Kidney (tissue), 14 donors: Measurements from ENCODE around the gene SEZ6L. TPM values are rescaled to one million over a fixed set of nuclear protein-coding genes. Genes with fewer than 3 reads are reported as not detected.

ENCODE experiments used
- DNase-seq, 5 donors: peaks; one replicate each; pipeline ENCODE4 v3.0.0-alpha.2; 2013 to 2020
- FAIRE-seq: peaks from 2 replicates; lab custom pipeline; 2012; peaks lifted over from hg19 to GRCh38; lab: Jason Lieb, UNC
- H3K27ac ChIP-seq, 2 donors: one replicate each; pipeline ENCODE4 v1.7.0; 2013; ENCODE audit warnings: low read depth in 2 of 2, low read length in 2 of 2, inconsistent platforms in 1 of 2
- H3K27me3 ChIP-seq: one replicate; pipeline ENCODE4 v1.7.1; 2013; ENCODE audit warnings: low read length, inconsistent platforms; ENCODE audit not compliant: control insufficient read depth, insufficient read depth
- H3K36me3 ChIP-seq, 3 donors: one replicate each; pipeline versions ENCODE4 v1.7.0 to v1.7.1; 2013; ENCODE audit warnings: low read length in 3 of 3, control low read depth in 1 of 3, inconsistent platforms in 1 of 3; ENCODE audit not compliant: insufficient read depth in 3 of 3, control insufficient read depth in 2 of 3
- H3K4me1 ChIP-seq, 3 donors: one replicate each; pipeline versions ENCODE4 v1.7.0 to v1.7.1; 2013; ENCODE audit warnings: low read length in 3 of 3, inconsistent platforms in 1 of 3, low read depth in 1 of 3; ENCODE audit not compliant: control insufficient read depth in 2 of 3, insufficient read depth in 2 of 3
- H3K4me3 ChIP-seq, 3 donors: one replicate each; pipeline versions ENCODE4 v1.7.0 to v1.8.1; 2013; ENCODE audit warnings: low read length in 3 of 3, control low read depth in 1 of 3, inconsistent platforms in 1 of 3
- H3K9ac ChIP-seq, 3 donors: one replicate each; pipeline versions ENCODE4 v1.7.0 to v1.7.1; 2013; ENCODE audit warnings: low read length in 3 of 3, control low read depth in 1 of 3, inconsistent platforms in 1 of 3
- H3K9me3 ChIP-seq, 3 donors: one replicate each; pipeline versions ENCODE4 v1.7.0 to v1.7.1; 2013; ENCODE audit warnings: low read length in 3 of 3, control low read depth in 1 of 3, inconsistent platforms in 1 of 3; ENCODE audit not compliant: control insufficient read depth in 2 of 3, insufficient read depth in 1 of 3
- CTCF ChIP-seq: IDR thresholded peaks from 3 replicates; pipeline ENCODE4 v1.5.1; 2012; ENCODE audit warnings: mild to moderate bottlenecking, moderate library complexity, borderline replicate concordance; ENCODE audit not compliant: insufficient read depth; ENCODE audit errors: extremely low read depth
- intact Hi-C: fragments of 100-400 bp; cut with DNase I; formaldehyde crosslinking; loops from one replicate; pipeline ENCODE4 v1.11.1; 2022
- polyA plus RNA-seq: library from polyadenylated mRNA; stranded (reverse); fragments of 350-450 nt; fragmentation: Illumina TruSeq; extraction: RNeasy Lipid Tissue Mini Kit (QIAGEN cat#74804); gene quantifications from one replicate; pipeline ENCODE4 v1.2.3, GENCODE V29; 2014; ENCODE audit warnings: low read depth, low replicate concordance; ENCODE audit not compliant: insufficient read depth
- total RNA-seq: library from RNA; stranded (reverse); fragmentation: NEBNext Ultra II Directional; extraction: Animal tissue kit (Norgen Biotek cat#: 25700); gene quantifications from one replicate; pipeline ENCODE4 v1.2.1, GENCODE V29; 2021
- donor health status: control.
- donor health status: control.
- donor health status: control.
- donor health status: control.
- donor health status: control.
- donor health status: DM: yes; HTN: yes; CAD: no.
- donor health status: Normal renal cell carcinoma (clear cell type).

SEZ6L gene
- total and polyA plus RNA-seq, 2 donors from 2014 or later, result 0.09 to 0.19 TPM

GRCh38 chr22:26380072-26380830 is 211.0 kb downstream of the SEZ6L start:
- DNase-seq, result no peak
- no peaks in the 10 kb centered on the region for H3K9me3 ChIP-seq
- H3K27me3 ChIP-seq, result no peaks in the 10 kb centered on the region
- intact Hi-C loops, result no loop called here
- H3K27ac ChIP-seq, result no peak overlapping the region
- H3K4me3 ChIP-seq, result no peak overlapping the region
- no peak for TF ChIP-seq CTCF
- no peak overlapping the region for H3K9ac ChIP-seq
- no peaks in the 10 kb centered on the region for H3K36me3 ChIP-seq
- no peaks in the 10 kb centered on the region for H3K4me1 ChIP-seq
- FAIRE-seq, result no peak

- Histone ChIP-seq H3K9ac (no peak overlapping the region), H3K27me3 (no peaks in the 10 kb centered on the region), H3K4me1 (no peaks in the 10 kb centered on the region), H3K36me3 (no peaks in the 10 kb centered on the region), H3K27ac (no peak overlapping the region), H3K9me3 (no peaks in the 10 kb centered on the region), H3K4me3 (no peak overlapping the region)
- intact Hi-C loops, result no loop called here
- FAIRE-seq (no peak), DNase-seq (no peak)
- TF ChIP-seq CTCF, result no peak
Observed at GRCh38 chr22:26382782-26383181, 213.5 kb downstream of the SEZ6L start.

DNA sequence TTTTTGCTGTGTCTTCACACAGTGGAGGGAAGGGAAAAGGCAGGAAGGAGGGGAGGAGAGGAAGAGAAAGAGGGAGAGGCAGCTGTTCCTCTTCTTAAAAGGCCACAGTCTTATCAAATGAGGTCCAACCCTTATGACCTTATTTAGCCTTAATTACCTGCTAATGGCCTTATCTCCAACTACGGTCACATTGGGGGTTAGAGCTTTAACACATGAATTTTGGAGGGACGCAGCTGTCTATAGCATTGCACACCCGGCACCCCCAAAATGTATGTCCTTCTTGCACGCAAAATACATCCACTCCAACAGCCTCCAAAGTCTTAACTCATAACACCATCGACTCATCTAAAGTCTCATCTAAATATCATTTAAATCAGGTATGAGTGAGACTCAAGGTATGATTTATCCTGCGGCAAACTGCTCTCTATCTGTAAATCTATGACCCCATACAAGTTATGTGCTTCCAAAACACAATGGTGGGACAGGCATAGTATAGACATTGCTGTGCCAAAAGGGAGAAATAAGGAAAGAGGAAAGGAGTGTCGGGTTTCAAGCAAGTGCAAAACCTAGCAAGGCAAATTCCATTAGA is 214.8 kb downstream of the SEZ6L start:
- Histone ChIP-seq H3K4me1 (no peaks in the 10 kb centered on the region), H3K9me3 (no peaks in the 10 kb centered on the region), H3K4me3 (no peak overlapping the region), H3K36me3 (no peaks in the 10 kb centered on the region), H3K27ac (no peak overlapping the region), H3K27me3 (no peaks in the 10 kb centered on the region), H3K9ac (no peak overlapping the region)
- no peak for DNase-seq
- no peak for TF ChIP-seq CTCF
- intact Hi-C loops, result no loop called here
- FAIRE-seq, result no peak
